ENCODE measurements around the gene RAB2B.

- no peak for TF ChIP-seq CTCF (IDR thresholded peaks at IDR 0.05; ENCODE audit: low read depth, low read length)
- no peak for TF ChIP-seq POLR2A (IDR thresholded peaks at IDR 0.05; ENCODE audit: extremely low read depth, insufficient read length)
- TF ChIP-seq MYC (IDR thresholded peaks at IDR 0.05; ENCODE audit: low read depth, low read length) = no peak
- TF ChIP-seq MAX (IDR thresholded peaks at IDR 0.05; ENCODE audit: low read depth, low read length) = no peak
These were observed 35.9 kb downstream of the RAB2B start for GRCh38 chr14:21440859-21441258.
